ENCODE results near the gene UBE2E2.

The UBE2E2 gene

GRCh38 chr3:23480329-23480714 lies 277.2 kb downstream of the UBE2E2 start:
- H3K27me3 ChIP-seq (ENCODE audit: insufficient read depth, low read length): no peaks in the 10 kb centered on the region
- H3K27ac ChIP-seq (ENCODE audit: low read length): no peak overlapping the region
- no peaks in the 10 kb centered on the region for H3K9me3 ChIP-seq (ENCODE audit: insufficient read depth, low read depth, low read length)
- peaks cover 16% of the 10 kb centered on the region for H3K4me1 ChIP-seq (ENCODE audit: insufficient read depth, low read length)
- no peak overlapping the region for H3K4me3 ChIP-seq (ENCODE audit: low read length)
- H3K9ac ChIP-seq (ENCODE audit: low read depth, low read length): peak overlapping the region; percentile 16; the same call in 1 of the 2 replicates
- no peaks in the 10 kb centered on the region for H3K36me3 ChIP-seq (ENCODE audit: insufficient read depth, low read depth, low read length)

DNA sequence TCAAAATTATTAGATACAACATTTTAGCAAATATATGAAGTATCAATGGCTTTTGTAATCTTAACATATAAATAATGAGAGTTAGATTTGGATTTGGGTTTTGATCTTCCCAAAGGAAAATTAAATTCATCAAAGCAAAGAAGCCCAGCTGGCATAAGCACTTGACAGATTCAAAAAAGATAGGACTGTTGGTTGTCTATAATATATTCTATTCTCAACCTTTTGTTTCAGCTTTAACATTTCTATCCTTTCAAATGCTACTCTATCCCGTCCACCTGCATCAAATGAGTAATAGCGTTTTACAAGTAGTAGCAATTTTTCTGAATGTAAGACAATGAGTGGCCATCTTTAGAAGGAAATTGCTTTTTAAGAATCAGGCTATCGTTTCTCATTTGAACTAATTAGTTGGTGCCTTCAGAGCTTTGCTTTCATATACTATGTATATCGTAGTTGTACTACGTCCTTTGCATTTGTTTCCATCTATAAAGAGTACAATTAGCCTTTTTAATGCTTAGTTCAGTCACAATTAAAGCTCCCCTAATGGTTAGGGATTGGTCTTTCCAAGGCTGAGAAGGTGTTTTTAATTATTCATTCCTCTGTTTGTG lies 278.0 kb downstream of the UBE2E2 start:
- H3K27ac ChIP-seq (ENCODE audit: low read length): no peak overlapping the region
- H3K36me3 ChIP-seq (ENCODE audit: insufficient read depth, low read depth, low read length): no peaks in the 10 kb centered on the region
- peak overlapping the region; percentile 16; the same call in 1 of the 2 replicates for H3K9ac ChIP-seq (ENCODE audit: low read depth, low read length)
- H3K4me3 ChIP-seq (ENCODE audit: low read length): peak overlapping the region; percentile 28; the same call in 1 of the 2 replicates
- H3K9me3 ChIP-seq (ENCODE audit: insufficient read depth, low read depth, low read length): no peaks in the 10 kb centered on the region
- peaks cover 16% of the 10 kb centered on the region for H3K4me1 ChIP-seq (ENCODE audit: insufficient read depth, low read length)
- H3K27me3 ChIP-seq (ENCODE audit: insufficient read depth, low read length): no peaks in the 10 kb centered on the region

- Histone ChIP-seq H3K9me3 (ENCODE audit: insufficient read depth, low read depth, low read length) (peaks cover 6% of the 10 kb centered on the region; the same call in 1 of the 2 replicates), H3K4me1 (ENCODE audit: insufficient read depth, low read length) (peaks cover 16% of the 10 kb centered on the region), H3K36me3 (ENCODE audit: insufficient read depth, low read depth, low read length) (no peaks in the 10 kb centered on the region; the same call in 1 of the 2 replicates), H3K27me3 (ENCODE audit: insufficient read depth, low read length) (no peaks in the 10 kb centered on the region), H3K9ac (ENCODE audit: low read depth, low read length) (no peak overlapping the region; the same call in 1 of the 2 replicates), H3K4me3 (ENCODE audit: low read length) (peak overlapping the region; percentile 28; the same call in 1 of the 2 replicates), H3K27ac (ENCODE audit: low read length) (no peak overlapping the region)
Observed at GRCh38 chr3:23481616-23482278, 278.6 kb downstream of the UBE2E2 start.

DNA sequence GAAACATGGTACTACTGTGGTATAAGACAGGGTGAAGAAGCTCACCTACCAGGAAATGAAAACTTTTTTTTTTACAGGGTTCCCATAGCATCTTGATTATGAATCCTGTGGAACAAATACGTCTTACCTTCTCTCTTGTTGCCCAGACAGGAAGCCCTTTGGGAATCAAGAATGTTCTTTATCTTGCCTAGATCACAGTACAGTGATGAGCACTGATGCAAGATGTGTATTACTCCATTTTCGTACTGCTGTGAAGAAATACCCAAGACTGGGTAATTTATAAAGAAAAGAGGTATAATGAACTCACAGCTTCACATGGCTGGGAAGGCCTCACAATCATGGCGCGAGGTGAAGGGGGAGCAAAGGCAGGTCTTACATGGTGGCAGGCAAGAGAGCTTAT lies 281.3 kb downstream of the UBE2E2 start:
- no peak overlapping the region for H3K4me3 ChIP-seq (ENCODE audit: low read length)
- H3K9me3 ChIP-seq (ENCODE audit: insufficient read depth, low read depth, low read length): peaks cover 7% of the 10 kb centered on the region; the same call in 1 of the 2 replicates
- no peak overlapping the region for H3K27ac ChIP-seq (ENCODE audit: low read length)
- H3K9ac ChIP-seq (ENCODE audit: low read depth, low read length): no peak overlapping the region
- no peaks in the 10 kb centered on the region; the same call in 1 of the 2 replicates for H3K36me3 ChIP-seq (ENCODE audit: insufficient read depth, low read depth, low read length)
- H3K27me3 ChIP-seq (ENCODE audit: insufficient read depth, low read length): no peaks in the 10 kb centered on the region
- H3K4me1 ChIP-seq (ENCODE audit: insufficient read depth, low read length): peaks cover 18% of the 10 kb centered on the region

DNA sequence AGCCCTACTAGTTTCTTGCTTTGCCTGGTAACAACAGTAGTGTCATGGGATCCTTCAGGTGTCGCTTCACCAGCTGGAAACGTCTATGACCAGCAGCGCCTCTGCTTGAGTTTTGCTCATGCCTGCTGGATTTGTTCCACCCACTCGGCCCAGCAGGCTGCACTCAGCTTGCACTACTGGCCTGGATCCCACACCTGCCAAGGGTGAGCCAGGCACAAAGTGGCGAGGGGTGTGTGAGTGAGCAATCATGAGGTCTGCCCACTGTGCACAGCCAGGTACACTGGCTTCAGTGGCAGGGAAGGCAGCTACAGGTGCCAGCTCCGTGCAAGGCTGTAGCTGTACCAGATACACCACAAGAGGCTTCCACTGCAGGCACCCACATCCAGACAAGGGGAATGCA lies 282.8 kb downstream of the UBE2E2 start:
- H3K27ac ChIP-seq (ENCODE audit: low read length): no peak overlapping the region
- H3K36me3 ChIP-seq (ENCODE audit: insufficient read depth, low read depth, low read length): no peaks in the 10 kb centered on the region; the same call in 1 of the 2 replicates
- no peak overlapping the region for H3K9ac ChIP-seq (ENCODE audit: low read depth, low read length)
- H3K27me3 ChIP-seq (ENCODE audit: insufficient read depth, low read length): no peaks in the 10 kb centered on the region
- H3K9me3 ChIP-seq (ENCODE audit: insufficient read depth, low read depth, low read length): peaks cover 7% of the 10 kb centered on the region; the same call in 1 of the 2 replicates
- H3K4me3 ChIP-seq (ENCODE audit: low read length): no peak overlapping the region
- peaks cover 24% of the 10 kb centered on the region for H3K4me1 ChIP-seq (ENCODE audit: insufficient read depth, low read length)

DNA sequence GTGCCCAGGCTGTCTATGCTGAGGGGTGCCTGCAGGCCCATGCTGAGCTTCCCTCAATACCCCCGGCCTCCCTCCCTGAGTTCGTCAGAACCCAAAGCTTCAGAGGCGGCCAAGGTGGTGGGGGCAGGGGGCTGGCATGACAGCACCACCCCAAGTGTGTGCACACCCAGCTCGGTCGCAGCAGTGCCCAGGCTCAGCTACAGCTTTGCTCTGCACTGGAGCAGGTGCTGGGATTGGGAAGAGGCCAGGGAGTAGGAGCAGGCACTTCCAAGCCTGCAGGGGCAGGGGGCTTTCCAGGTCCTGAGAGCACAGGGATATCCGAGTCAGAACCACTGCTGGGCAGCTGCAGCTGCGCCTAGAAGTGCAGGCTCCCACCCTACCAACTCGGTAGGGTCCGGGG lies 283.9 kb downstream of the UBE2E2 start:
- Histone ChIP-seq H3K4me1 (ENCODE audit: insufficient read depth, low read length) (peaks cover 13% of the 10 kb centered on the region), H3K4me3 (ENCODE audit: low read length) (no peak overlapping the region), H3K27me3 (ENCODE audit: insufficient read depth, low read length) (no peaks in the 10 kb centered on the region), H3K9ac (ENCODE audit: low read depth, low read length) (no peak overlapping the region), H3K27ac (ENCODE audit: low read length) (no peak overlapping the region), H3K9me3 (ENCODE audit: insufficient read depth, low read depth, low read length) (peaks cover 7% of the 10 kb centered on the region; the same call in 1 of the 2 replicates), H3K36me3 (ENCODE audit: insufficient read depth, low read depth, low read length) (no peaks in the 10 kb centered on the region; the same call in 1 of the 2 replicates)

DNA sequence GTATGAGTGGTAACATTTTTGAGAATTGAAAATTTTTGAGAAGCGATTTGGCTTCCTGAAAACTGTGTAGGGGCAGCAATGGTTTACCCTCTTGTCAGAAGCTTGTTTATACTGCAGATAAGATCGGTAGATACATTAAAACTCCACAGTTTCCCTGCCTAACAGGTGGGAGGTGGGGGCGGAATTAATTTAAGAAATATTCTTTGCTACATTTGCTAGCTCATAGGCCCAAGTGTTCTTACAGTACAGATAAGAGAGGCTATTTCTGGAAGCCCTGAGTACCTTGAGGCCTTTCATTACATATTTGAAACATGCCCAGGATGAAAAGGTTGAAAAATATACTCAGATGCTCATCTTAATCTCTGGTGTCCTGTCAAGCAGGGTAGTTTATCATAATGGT lies 285.5 kb downstream of the UBE2E2 start:
- no peaks in the 10 kb centered on the region; the same call in 1 of the 2 replicates for H3K36me3 ChIP-seq (ENCODE audit: insufficient read depth, low read depth, low read length)
- no peak overlapping the region for H3K9ac ChIP-seq (ENCODE audit: low read depth, low read length)
- no peak overlapping the region for H3K27ac ChIP-seq (ENCODE audit: low read length)
- H3K27me3 ChIP-seq (ENCODE audit: insufficient read depth, low read length): no peaks in the 10 kb centered on the region
- H3K9me3 ChIP-seq (ENCODE audit: insufficient read depth, low read depth, low read length): peaks cover 7% of the 10 kb centered on the region; the same call in 1 of the 2 replicates
- H3K4me3 ChIP-seq (ENCODE audit: low read length): no peak overlapping the region
- H3K4me1 ChIP-seq (ENCODE audit: insufficient read depth, low read length): peaks cover 13% of the 10 kb centered on the region

GRCh38 chr3:23489300-23490158 lies 286.4 kb downstream of the UBE2E2 start:
- H3K4me3 ChIP-seq (ENCODE audit: low read length): no peak overlapping the region
- no peaks in the 10 kb centered on the region for H3K27me3 ChIP-seq (ENCODE audit: insufficient read depth, low read length)
- peaks cover 7% of the 10 kb centered on the region; the same call in 1 of the 2 replicates for H3K9me3 ChIP-seq (ENCODE audit: insufficient read depth, low read depth, low read length)
- H3K9ac ChIP-seq (ENCODE audit: low read depth, low read length): no peak overlapping the region
- peaks cover 13% of the 10 kb centered on the region for H3K4me1 ChIP-seq (ENCODE audit: insufficient read depth, low read length)
- no peaks in the 10 kb centered on the region; the same call in 1 of the 2 replicates for H3K36me3 ChIP-seq (ENCODE audit: insufficient read depth, low read depth, low read length)
- H3K27ac ChIP-seq (ENCODE audit: low read length): no peak overlapping the region

- H3K4me3 ChIP-seq (ENCODE audit: low read length): no peak overlapping the region
- peaks cover 7% of the 10 kb centered on the region; the same call in 1 of the 2 replicates for H3K9me3 ChIP-seq (ENCODE audit: insufficient read depth, low read depth, low read length)
- no peaks in the 10 kb centered on the region; the same call in 1 of the 2 replicates for H3K36me3 ChIP-seq (ENCODE audit: insufficient read depth, low read depth, low read length)
- peaks cover 13% of the 10 kb centered on the region for H3K4me1 ChIP-seq (ENCODE audit: insufficient read depth, low read length)
- H3K27ac ChIP-seq (ENCODE audit: low read length): no peak overlapping the region
- H3K27me3 ChIP-seq (ENCODE audit: insufficient read depth, low read length): no peaks in the 10 kb centered on the region
- H3K9ac ChIP-seq (ENCODE audit: low read depth, low read length): 0 out of 2 replicates have a peak overlapping the region, but pooled peaks have one; percentile 21
Observed at GRCh38 chr3:23490459-23490858, 287.3 kb downstream of the UBE2E2 start.

GRCh38 chr3:23492057-23492456 lies 288.9 kb downstream of the UBE2E2 start:
- Histone ChIP-seq H3K27ac (ENCODE audit: low read length) (no peak overlapping the region), H3K4me1 (ENCODE audit: insufficient read depth, low read length) (peaks cover 13% of the 10 kb centered on the region), H3K9ac (ENCODE audit: low read depth, low read length) (no peak overlapping the region), H3K27me3 (ENCODE audit: insufficient read depth, low read length) (no peaks in the 10 kb centered on the region), H3K36me3 (ENCODE audit: insufficient read depth, low read depth, low read length) (no peaks in the 10 kb centered on the region), H3K4me3 (ENCODE audit: low read length) (no peak overlapping the region), H3K9me3 (ENCODE audit: insufficient read depth, low read depth, low read length) (no peaks in the 10 kb centered on the region)

DNA sequence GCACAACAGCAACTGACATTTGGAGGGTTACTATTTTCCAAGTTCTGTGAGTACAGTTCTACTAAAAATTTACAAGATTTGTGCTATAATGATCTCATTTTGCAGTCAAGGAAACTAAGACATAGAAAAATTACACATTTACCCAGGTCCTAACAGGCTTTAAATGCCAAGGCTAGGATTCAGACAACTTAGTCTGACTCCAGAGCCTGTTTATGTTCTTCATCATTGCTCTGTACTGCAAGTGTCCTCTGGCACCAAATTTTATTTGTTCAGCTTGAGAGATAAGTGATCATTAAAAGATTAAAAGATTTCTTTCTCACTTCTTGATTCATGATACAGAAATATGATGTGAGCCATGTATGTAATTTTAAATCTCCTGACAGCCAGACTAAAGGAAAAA lies 290.8 kb downstream of the UBE2E2 start:
- no peaks in the 10 kb centered on the region for H3K27me3 ChIP-seq (ENCODE audit: insufficient read depth, low read length)
- no peaks in the 10 kb centered on the region for H3K9me3 ChIP-seq (ENCODE audit: insufficient read depth, low read depth, low read length)
- no peak overlapping the region for H3K4me3 ChIP-seq (ENCODE audit: low read length)
- no peak overlapping the region for H3K9ac ChIP-seq (ENCODE audit: low read depth, low read length)
- H3K4me1 ChIP-seq (ENCODE audit: insufficient read depth, low read length): peaks cover 13% of the 10 kb centered on the region
- no peak overlapping the region for H3K27ac ChIP-seq (ENCODE audit: low read length)
- no peaks in the 10 kb centered on the region for H3K36me3 ChIP-seq (ENCODE audit: insufficient read depth, low read depth, low read length)

Data from iPS-20b (cell line).